ENCODE data around the gene IL1RN. TPM values are rescaled to one million over a fixed set of nuclear protein-coding genes. Genes with fewer than 3 reads are reported as not detected.

Gene IL1RN
- total and polyA plus RNA-seq, 10 of the 15 experiments (the other 5 are each of a cell fraction or from before 2014, with no cell fraction given), result 0.04 TPM; not detected in 7

DNA sequence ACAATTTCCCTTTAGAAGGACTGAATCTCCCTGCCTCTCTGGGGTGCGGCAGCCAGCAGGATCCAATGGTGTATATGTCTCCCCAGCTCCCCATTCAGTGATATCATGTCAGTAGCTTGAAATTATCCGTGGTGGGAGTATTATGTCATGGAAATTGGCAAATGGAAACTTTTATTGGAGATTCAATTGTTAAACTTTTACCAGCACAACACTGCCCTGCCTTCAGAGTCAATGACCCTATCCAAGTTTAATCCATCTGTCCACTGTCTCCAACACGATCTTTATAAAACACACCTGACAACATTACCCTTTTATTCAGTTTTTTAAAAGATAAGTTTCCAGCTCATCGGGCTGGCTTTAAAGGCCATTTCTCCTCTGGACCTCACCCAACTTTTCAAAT lies 5.0 kb upstream of the IL1RN start (continued):
- no peak for TF ChIP-seq ZBTB4 (CRISPR knock-in tag; IDR thresholded peaks at IDR 0.05)
- no peak for TF ChIP-seq TARDBP (IDR thresholded peaks at IDR 0.05; ENCODE audit: borderline replicate concordance)
- TF ChIP-seq, protein P1, sequence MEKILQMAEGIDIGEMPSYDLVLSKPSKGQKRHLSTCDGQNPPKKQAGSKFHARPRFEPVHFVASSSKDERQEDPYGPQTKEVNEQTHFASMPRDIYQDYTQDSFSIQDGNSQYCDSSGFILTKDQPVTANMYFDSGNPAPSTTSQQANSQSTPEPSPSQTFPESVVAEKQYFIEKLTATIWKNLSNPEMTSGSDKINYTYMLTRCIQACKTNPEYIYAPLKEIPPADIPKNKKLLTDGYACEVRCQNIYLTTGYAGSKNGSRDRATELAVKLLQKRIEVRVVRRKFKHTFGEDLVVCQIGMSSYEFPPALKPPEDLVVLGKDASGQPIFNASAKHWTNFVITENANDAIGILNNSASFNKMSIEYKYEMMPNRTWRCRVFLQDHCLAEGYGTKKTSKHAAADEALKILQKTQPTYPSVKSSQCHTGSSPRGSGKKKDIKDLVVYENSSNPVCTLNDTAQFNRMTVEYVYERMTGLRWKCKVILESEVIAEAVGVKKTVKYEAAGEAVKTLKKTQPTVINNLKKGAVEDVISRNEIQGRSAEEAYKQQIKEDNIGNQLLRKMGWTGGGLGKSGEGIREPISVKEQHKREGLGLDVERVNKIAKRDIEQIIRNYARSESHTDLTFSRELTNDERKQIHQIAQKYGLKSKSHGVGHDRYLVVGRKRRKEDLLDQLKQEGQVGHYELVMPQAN (conservative IDR thresholded peaks at IDR 0.05), result no peak
- TF ChIP-seq BCL3 (IDR thresholded peaks at IDR 0.05; ENCODE audit: borderline replicate concordance, insufficient read depth, low read depth, low read length, poor library complexity, severe bottlenecking), result no peak
- TF ChIP-seq ATF7 (IDR thresholded peaks at IDR 0.05; ENCODE audit: low read depth), result no peak
- TF ChIP-seq SMC3 (IDR thresholded peaks at IDR 0.05; ENCODE audit: borderline replicate concordance, low read length), result no peak
- no peak for TF ChIP-seq NR2C1 (IDR thresholded peaks at IDR 0.05)
- no peak for TF ChIP-seq SUPT20H (IDR thresholded peaks at IDR 0.05; ENCODE audit: borderline replicate concordance, control insufficient read depth, low read depth, low read length)

Data from GM12878 (cell line).